Measurements from ENCODE around the gene INTS12.

The INTS12 gene

DNA sequence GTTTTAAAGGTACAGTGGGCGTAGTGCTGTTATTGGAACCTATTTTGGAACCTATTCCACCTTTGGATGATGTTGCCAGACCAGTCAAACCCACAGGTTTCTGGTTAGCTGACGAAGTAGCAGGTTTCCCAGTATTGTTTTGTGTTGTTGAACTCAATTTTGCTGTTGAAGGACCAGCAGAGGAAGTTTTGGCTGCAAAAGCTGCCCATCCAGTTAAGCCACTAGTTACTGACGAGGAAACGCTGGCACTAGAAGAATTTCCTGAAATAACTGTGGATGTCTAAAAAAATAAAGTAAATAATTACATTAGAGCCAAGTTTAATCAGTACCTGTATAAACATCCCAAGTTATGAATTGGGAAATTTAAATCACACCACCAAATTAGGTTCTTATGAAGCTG, 25.5 kb downstream of the INTS12 start:
- no peak for DNase-seq (ENCODE audit: low spot score)

DNA sequence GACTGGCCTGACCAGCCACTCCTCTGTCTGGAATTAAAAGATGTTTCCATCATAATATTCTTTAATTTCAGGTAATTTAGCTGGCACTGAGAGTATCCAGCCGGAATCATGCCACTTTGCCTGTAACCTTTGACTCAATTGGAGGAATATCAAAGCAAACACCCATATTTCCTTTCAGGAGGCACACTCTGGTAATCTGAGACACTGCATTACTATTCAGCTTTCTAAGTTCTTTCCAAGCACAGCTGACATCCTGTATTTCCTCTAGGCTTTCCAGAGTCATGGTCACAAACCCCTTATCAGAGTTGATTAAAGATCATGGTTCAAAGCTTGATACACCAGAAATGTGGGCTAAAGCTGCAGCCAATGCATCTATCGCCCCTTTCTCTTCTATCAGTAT, 29.3 kb downstream of the INTS12 start:
- no peak for DNase-seq (ENCODE audit: low spot score)

DNA sequence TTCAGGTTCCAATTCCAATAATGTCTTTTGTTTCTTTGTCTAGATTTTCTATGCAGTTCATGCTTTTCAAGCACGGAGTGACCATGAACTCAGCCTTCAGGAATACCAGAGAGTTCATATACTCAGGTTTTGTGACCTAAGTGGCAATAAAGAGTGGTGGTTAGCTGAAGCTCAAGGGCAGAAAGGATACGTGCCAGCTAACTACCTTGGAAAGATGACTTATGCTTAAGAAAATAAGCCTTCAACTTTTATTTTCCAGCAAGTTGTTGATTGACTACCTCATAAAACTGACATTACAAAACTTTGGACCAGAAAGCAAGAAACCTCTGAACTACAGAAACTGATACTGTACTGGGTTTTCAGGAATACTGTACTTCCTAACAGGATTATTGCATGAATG, 30.8 kb downstream of the INTS12 start:
- no peak for DNase-seq (ENCODE audit: low spot score)

DNA sequence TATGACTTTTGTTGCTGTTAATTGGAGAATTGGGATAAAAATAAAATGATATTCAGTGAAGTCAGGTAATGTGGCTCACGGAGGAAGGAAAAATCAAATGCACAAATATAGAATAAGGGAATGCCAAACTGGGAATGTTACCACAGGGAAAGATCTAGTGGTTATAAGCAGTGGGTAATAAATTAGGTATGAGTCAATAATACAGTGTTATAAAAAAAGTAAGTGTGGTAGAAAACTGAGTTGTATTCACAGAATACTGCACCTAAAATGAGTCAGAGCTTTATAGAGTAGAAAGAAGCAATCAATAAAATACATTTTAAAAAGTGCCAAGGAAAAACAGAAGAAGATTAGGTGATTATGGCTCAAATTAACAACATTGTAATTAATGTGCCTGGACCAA, 34.5 kb downstream of the INTS12 start:
- DNase-seq (ENCODE audit: low spot score) = no peak

DNA sequence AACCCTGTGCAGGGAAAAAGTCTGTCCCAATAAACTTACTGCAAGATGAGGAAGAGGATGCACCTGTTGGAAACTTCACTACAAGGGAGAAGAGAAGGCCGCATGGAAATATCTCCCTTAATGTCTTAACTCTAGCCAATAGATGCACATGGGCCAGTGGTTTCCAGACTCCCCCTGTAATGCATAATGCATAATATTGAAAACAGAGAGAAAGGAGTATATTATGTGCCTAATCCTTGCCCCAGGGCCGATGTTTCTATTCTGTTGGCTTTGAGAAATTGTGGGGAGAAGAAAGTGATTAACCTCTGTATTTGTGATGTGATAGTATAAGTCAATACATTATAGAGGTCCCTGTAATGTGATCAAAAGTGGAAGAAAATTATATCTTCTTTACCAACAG, 37.2 kb downstream of the INTS12 start:
- no peak for DNase-seq (ENCODE audit: low spot score)

DNA sequence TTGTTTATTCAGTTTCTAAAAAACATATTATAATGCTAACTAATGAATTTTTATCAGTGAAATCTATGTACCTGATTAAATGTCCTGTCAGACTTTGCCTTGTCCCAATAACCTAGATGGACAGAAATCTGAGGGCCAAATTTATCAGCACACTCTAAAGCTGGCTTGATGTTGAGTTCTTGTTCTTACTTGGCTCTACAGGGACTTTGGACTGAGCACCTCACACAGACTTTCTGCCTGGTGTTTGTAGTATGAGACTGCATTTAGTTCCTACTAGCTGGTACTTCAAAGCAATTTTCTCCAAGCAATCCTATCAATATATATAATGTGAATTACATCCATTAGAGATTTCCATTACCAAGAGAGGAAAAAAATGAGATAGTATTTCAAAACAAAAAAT, 37.8 kb downstream of the INTS12 start:
- no peak for DNase-seq (ENCODE audit: low spot score)

DNA sequence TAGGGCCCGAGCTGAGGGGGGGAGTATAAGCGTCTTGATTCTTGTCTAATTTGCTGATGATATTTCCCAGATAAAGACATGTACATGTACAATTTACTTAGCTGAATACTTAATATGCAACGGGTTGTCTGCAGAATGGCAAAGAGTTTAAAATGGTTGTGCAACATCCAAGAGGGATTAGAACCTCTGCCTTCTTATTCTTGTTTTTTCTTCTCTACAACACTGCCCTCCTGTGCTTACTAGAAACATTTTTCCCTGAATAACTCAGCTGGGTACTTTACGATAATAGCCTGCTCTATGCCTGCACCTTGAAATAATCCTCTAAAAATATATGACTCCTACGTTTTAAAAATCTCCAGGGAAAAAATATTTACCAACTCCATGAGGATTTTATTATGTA, 41.8 kb downstream of the INTS12 start:
- no peak for DNase-seq (ENCODE audit: low spot score)

DNA sequence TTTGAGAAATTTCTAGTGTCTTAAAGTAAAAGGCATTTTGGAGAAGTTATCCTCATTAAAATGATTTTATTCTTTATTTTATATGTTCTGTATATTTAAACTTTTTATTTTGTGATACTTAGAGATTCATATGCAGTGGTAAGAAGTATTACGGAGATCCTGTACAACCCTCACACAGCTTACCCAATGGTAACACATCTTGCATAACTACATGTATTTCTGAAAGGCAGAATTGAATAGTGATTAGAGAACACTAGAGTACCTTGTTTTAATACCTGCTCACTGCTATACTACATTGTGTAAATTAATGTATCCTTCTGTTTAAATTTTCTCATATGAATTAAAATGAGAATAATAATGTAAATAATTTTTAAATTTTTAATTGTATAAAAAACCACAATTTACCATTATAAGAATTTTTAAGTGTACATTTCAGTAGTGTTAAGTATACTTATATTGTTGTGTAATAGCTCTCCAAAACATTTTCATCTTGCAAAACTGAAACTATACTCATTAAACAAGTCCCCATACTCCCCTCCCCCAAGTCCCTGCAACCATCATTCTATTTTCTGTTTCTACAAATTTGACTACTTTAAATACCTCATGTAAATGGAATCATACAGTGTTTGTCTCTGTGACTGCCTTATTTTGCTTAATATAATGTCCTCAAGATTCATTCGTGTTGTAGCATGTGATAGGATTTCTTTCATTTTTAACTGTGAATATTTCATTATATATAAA, 45.4 kb downstream of the INTS12 start:
- DNase-seq (ENCODE audit: low spot score) = no peak

- DNase-seq (ENCODE audit: low spot score) = no peak
These were observed 47.5 kb downstream of the INTS12 start for GRCh38 chr4:105661028-105661427.

GRCh38 chr4:105659190-105659589, 49.3 kb downstream of the INTS12 start:
- DNase-seq (ENCODE audit: low spot score) = no peak

DNA sequence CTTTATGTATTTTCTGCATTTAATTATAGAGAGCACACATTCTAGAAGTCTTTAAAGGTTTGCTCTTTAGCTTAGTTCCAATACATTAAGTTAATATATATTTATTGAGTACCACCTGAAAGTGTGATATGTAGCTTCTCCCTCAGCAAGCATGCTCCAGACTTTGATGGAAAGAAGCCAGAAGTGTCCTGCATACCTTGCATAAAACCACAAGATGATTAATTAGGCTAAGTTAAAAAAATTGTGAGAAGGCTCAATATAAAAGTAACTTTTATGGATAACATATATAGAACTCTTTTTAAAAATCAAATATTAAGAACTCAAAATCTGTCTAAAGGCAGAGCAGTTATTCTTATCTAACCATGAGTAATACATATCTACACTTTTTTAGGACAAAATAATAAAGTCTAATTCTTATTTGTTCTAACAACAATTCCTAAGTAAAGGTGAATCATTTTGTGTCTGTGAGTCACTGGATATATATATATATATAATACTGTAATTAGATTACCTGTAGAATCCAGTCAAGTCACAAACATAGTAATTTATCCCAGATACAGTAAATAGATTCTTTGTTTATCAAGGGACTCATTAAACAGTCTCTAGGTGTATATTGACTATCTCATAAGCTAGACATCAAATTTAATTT, 51.2 kb downstream of the INTS12 start:
- DNase-seq (ENCODE audit: low spot score) = no peak

- DNase-seq (ENCODE audit: low spot score) = no peak
These were observed 56.1 kb downstream of the INTS12 start for GRCh38 chr4:105652286-105652888.

GRCh38 chr4:105651884-105652283, 56.6 kb downstream of the INTS12 start:
- DNase-seq (ENCODE audit: low spot score) = no peak

DNA sequence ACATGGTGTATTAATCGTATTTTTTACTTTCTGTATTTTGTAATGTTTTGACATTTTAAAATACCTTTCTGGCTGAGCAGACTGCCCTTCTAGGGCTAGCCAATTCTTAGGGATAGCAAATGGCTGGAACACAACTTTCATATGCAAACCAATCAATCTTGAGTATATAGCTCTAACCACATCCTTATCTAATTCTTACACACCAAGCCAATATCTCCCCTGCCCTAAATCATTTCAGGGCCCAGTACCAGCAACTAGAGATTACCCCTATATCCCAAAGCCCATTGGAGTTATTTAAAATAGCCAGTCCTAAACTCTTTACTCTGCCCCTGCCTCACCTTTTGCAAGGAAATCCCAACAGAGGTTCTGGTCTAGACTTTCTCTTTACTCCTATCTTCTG, 58.3 kb downstream of the INTS12 start:
- DNase-seq (ENCODE audit: low spot score) = no peak

DNA sequence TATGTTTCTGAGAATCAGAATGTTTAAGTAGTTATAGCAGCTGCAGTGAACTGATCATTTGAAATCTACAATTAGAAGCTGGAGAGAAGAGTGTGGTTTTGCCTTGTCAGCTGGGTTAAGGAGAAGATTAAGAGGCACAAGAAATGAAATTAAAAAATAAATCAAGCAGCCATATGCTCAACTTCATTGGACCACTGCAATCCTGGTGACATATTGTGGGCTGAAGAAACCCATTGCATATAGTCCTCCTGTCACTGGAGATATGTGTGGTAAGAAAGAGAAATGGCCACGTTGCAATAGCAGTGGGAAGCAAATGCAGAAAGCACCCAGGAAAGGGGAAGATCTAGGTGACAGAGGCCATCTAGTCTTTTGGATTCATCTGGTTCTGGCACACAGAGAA, 63.0 kb downstream of the INTS12 start:
- DNase-seq (ENCODE audit: low spot score) = no peak

DNA sequence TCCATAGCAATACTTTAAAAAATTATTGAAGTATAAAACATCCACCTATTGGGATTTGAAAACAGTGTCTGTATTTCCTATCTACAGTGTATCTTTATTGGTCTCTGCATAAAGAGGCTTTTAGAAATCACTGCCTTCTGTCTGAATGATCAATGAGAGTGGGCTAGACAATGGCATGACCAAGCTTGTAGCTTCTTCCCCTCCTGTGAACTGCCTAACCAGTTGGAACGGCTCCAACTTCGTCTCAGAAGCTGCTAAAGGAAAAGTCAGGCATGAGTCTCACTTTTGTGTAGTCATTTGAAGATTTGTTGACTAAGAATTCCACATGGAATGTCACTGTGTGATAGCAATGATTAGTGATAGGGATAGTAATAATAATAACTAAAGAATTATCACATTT, 64.2 kb downstream of the INTS12 start:
- no peak for DNase-seq (ENCODE audit: low spot score)

- no peak for DNase-seq (ENCODE audit: low spot score)
These were observed 66.6 kb downstream of the INTS12 start for GRCh38 chr4:105641845-105642244.

DNA sequence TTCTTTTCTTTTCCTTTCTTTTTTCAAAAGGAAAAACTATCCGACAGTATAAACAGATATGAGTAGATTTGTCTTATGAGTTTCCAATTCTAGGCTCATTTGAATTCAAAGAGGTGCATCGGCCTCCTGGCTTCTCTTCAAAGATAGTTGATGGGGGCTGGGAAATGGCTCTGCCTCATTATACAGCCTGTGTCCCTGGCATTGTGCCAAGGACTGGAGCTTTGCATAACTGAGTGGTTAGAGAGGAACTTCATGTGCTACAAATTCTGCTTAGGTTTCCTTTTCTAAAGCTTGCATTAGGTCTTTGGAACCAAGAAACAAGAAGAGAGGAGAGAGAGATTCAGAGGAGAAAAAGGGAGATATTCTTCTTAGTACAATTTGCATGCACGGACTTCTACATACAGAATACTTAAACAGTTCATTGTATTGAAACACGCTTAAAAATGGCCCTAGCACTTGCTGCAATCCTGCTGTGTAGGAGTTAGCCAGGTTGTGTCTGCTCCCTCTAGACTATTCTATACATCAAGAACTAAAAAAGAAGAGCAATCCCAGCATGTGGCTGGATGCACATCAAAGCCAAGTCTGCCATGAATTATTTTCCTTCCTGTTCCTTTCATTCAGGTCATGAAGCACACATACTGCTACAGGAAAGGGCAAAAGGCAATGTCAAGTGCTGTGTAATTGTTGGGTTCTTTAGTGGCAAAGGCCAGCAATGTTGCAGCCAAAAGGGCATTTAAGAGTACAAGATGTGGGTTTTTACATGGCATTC, 70.9 kb downstream of the INTS12 start:
- no peak for DNase-seq (ENCODE audit: low spot score)

DNA sequence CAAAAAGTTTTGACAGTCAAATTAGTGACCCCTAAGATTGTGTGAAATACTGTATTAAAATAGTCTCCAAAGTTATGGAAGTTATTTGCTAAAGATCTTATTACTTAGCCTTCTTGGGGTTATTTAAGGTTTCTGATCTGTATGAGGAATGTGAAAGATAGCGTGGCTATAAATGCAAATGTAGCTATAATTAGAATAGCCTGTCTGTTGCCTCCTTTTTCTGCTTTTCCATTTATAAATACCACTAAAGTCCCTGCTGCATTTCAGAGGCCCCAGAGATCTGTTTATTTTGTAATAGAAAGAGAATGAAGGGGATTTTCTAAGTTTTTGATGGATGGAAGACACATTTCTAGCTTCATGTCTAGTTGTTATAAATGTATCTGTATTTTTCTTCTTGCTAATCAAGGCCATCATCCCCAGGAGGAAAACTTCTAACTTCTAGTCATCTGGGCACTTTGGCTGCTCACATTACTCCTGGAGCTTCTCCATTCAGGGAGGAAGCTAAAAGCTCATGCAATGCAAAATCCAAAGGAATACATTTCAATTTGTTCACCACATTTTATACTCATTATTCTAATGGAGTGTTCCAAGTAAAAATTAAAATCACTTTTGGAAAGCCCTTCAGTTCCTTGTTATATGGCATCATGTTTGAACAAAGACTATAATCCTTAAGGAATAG, 73.9 kb downstream of the INTS12 start:
- DNase-seq (ENCODE audit: low spot score) = no peak

DNA sequence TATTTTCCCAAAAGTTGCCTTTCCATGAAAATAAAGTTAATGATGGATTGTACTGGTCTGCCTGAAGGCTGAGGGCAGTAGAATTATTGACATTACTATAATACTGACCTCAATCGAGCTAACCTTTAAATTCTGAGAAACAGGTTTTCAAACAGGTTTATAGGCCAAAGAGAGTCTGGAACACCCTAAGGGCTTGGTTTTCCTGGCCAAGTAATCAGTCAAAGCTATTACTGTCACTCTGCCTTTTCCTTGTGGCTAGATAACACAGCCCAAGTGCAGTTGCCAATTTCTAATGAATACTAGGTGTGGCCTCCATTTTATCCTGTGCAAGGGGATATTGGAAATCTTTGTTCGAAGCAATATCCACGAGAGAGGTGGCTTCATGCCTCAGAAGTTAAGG, 75.2 kb downstream of the INTS12 start:
- no peak for DNase-seq (ENCODE audit: low spot score)

Data from left forelimb (tissue), 1 donor.